ENCODE measurements around the gene PCSK5.

DNA sequence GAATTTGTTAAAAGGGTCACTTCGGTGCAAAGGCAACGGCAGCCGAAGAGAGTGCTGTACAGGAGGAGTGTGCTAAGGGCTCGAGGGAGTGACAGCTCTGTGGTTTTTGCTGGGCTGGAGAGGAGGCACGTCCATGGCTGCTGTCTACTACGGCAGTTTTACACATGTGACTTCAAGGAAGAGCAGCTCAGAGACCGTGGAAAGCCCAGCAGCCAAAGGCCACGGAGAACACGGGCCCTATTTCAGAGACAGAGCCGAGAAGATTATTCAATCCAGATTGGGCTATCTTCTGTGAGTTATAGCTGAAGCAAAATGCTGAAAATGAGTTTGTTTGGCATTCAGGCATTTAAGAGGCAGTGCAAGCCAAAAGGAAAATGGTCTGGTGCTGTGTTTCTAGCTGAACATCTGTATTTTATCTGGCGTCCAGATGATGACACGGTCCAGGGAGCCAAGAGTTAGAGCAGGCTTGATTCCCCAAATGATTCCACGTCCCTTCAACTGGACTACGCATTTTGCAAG, 407.3 kb downstream of the PCSK5 start:
- TF ChIP-seq, protein P1, sequence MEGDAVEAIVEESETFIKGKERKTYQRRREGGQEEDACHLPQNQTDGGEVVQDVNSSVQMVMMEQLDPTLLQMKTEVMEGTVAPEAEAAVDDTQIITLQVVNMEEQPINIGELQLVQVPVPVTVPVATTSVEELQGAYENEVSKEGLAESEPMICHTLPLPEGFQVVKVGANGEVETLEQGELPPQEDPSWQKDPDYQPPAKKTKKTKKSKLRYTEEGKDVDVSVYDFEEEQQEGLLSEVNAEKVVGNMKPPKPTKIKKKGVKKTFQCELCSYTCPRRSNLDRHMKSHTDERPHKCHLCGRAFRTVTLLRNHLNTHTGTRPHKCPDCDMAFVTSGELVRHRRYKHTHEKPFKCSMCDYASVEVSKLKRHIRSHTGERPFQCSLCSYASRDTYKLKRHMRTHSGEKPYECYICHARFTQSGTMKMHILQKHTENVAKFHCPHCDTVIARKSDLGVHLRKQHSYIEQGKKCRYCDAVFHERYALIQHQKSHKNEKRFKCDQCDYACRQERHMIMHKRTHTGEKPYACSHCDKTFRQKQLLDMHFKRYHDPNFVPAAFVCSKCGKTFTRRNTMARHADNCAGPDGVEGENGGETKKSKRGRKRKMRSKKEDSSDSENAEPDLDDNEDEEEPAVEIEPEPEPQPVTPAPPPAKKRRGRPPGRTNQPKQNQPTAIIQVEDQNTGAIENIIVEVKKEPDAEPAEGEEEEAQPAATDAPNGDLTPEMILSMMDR (IDR thresholded peaks at IDR 0.05) = no peak
- no peak for TF ChIP-seq EZH2 (IDR thresholded peaks at IDR 0.05; ENCODE audit: borderline replicate concordance, insufficient read depth, low read depth, low read length, poor library complexity, severe bottlenecking)
